HCT116 (cell line): ENCODE data around the gene PDE1A. TPM values are rescaled to one million over a fixed set of nuclear protein-coding genes. Genes with fewer than 3 reads are reported as not detected.
A peak's percentile ranks its signal among the peaks of the same experiment; 100 is the strongest.

ENCODE experiments used
- ATAC-seq: fragments of 200-7000 bp; cut with Tn5 transposase; 2 replicates; pipeline ENCODE4 v1.9.1; 2020; ENCODE audit warnings: mild to moderate bottlenecking, moderate library complexity
- BruUV-seq: library from RNA; stranded (reverse); fragments of 400-500 nt; replicated peaks from 2 replicates; lab custom pipeline; 2021; lab: Mats Ljungman, UMichigan
- CTCF ChIA-PET: fragments of 300-600 bp; sonication (Branson Sonifier 250); formaldehyde crosslinking; loops from one replicate; lab custom pipeline; 2021; ENCODE audit warnings: antibody characterized with exemption; lab: Charles Lee
- POLR2A ChIA-PET: fragments of 300-600, 350-600 bp; sonication (Branson Sonifier 250); formaldehyde crosslinking; loops from one replicate; lab custom pipeline; 2021; ENCODE audit warnings: antibody characterized with exemption; lab: Charles Lee
- RAD21 ChIA-PET, 2 experiments: fragments of 300-600 bp; sonication (Branson Sonifier 250); formaldehyde crosslinking; loops; one replicate each; lab custom pipeline; 2023; ENCODE audit warnings: low total read pairs in 2 of 2; ENCODE audit not compliant: uncharacterized antibody in 2 of 2, unreplicated experiment in 2 of 2, low non-redundant PET in 1 of 2; lab: Charles Lee
- DNase-seq: peaks from one replicate; pipeline ENCODE4 v3.0.0-alpha.2; 2010; ENCODE audit warnings: low read depth, low spot score
- H2AFZ ChIP-seq: fragments of 200-600 bp; shearing (Covaris generic), sonication (generic); 2 replicates; pipeline ENCODE4 v1.6.1; 2017; ENCODE audit warnings: low read depth, mixed run types, mixed read lengths, antibody characterized with exemption, low read length; ENCODE audit not compliant: poor library complexity, severe bottlenecking
- H3K27ac ChIP-seq: 2 replicates; pipeline ENCODE4 v1.5.1; 2012; ENCODE audit warnings: low read depth, low read length
- H3K27me3 ChIP-seq: fragments of 200-600 bp; sonication (generic); 2 replicates; pipeline ENCODE4 v1.6.1; 2016; ENCODE audit warnings: mixed run types, low read length, mixed read lengths; ENCODE audit not compliant: insufficient read depth
- H3K36me3 ChIP-seq, 2 experiments: fragments of 200-500 bp in 1 of 2; fragments of 200-600 bp in 1 of 2; sonication (Bioruptor generic) in 1 of 2; sonication (generic) in 1 of 2; 2 replicates each; pipeline versions ENCODE4 v1.5.1 to v1.6.1; 2014 to 2016; ENCODE audit warnings: low read length in 2 of 2, inconsistent platforms in 1 of 2, mixed read lengths in 1 of 2, mixed run types in 1 of 2; ENCODE audit not compliant: insufficient read depth in 2 of 2, control insufficient read depth in 1 of 2
- H3K4me1 ChIP-seq, 2 experiments: fragments of 200-600 bp in 1 of 2; sonication (generic) in 1 of 2; 2 replicates each; pipeline versions ENCODE4 v1.5.1 to v1.6.1; 2012 to 2017; ENCODE audit warnings: low read length in 2 of 2, inconsistent platforms in 1 of 2, mild to moderate bottlenecking in 1 of 2, mixed read lengths in 1 of 2, mixed run types in 1 of 2, moderate library complexity in 1 of 2; ENCODE audit not compliant: insufficient read depth in 2 of 2, control insufficient read depth in 1 of 2
- H3K4me2 ChIP-seq: fragments of 200-600 bp; sonication (generic); 2 replicates; pipeline ENCODE4 v1.6.1; 2017; ENCODE audit warnings: mixed run types, low read length, mixed read lengths
- H3K4me3 ChIP-seq, 2 experiments: fragments of 200-600 bp in 1 of 2; sonication (generic) in 1 of 2; replicated peaks in 1 of 2; 2 replicates each; pipeline ENCODE4 v1.5.1; 2011 to 2016; ENCODE audit warnings: low read length in 2 of 2, control low read depth in 1 of 2, low read depth in 1 of 2, mild to moderate bottlenecking in 1 of 2, mixed read lengths in 1 of 2, mixed run types in 1 of 2
- H3K79me2 ChIP-seq: fragments of 200-600 bp; sonication (generic); 2 replicates; pipeline ENCODE4 v1.6.1; 2017; ENCODE audit warnings: mild to moderate bottlenecking, mixed run types, low read length, moderate library complexity, mixed read lengths; ENCODE audit not compliant: insufficient read depth
- H3K9ac ChIP-seq: fragments of 200-600 bp; sonication (generic); 2 replicates; pipeline ENCODE4 v1.6.1; 2016; ENCODE audit warnings: low read length, mixed read lengths
- H3K9me2 ChIP-seq: fragments of 200-600 bp; sonication (generic), shearing (Covaris generic); 2 replicates; pipeline ENCODE4 v1.6.1; 2017; ENCODE audit warnings: mixed run types, mild to moderate bottlenecking, moderate library complexity; ENCODE audit not compliant: insufficient read depth
- H3K9me3 ChIP-seq, 2 experiments: fragments of 200-500 bp in 1 of 2; fragments of 200-600 bp in 1 of 2; sonication (Bioruptor generic) in 1 of 2; sonication (generic) in 1 of 2; 2 replicates each; pipeline ENCODE4 v1.6.1; 2014 to 2017; ENCODE audit warnings: low read length in 2 of 2, mixed read lengths in 2 of 2, inconsistent platforms in 1 of 2, low read depth in 1 of 2, mild to moderate bottlenecking in 1 of 2, mixed run types in 1 of 2, moderate library complexity in 1 of 2; ENCODE audit not compliant: control insufficient read depth in 1 of 2, insufficient read depth in 1 of 2
- H4K20me1 ChIP-seq: fragments of 200-600 bp; sonication (generic), shearing (Covaris generic); 2 replicates; pipeline ENCODE4 v1.6.1; 2017; ENCODE audit warnings: mixed run types, mild to moderate bottlenecking, moderate library complexity; ENCODE audit not compliant: insufficient read depth
- ATF3 ChIP-seq: IDR thresholded peaks from 2 replicates; pipeline ENCODE4 v1.6.1; 2012
- CEBPB ChIP-seq: IDR thresholded peaks from 2 replicates; pipeline ENCODE4 v1.6.1; 2012; ENCODE audit warnings: low read depth
- CTCF ChIP-seq, 3 experiments: fragments of 200-600 bp in 1 of 3; sonication (generic) in 1 of 3; IDR thresholded peaks in 2 of 3; conservative IDR thresholded peaks in 1 of 3; 2 replicates each; pipeline ENCODE4 v1.5.1; 2012 to 2017; ENCODE audit warnings: low read depth in 2 of 3, low read length in 2 of 3, antibody characterized with exemption in 1 of 3, borderline replicate concordance in 1 of 3, control low read depth in 1 of 3, mild to moderate bottlenecking in 1 of 3, mixed read lengths in 1 of 3, mixed run types in 1 of 3, moderate library complexity in 1 of 3; ENCODE audit not compliant: insufficient read depth in 1 of 3
- EGR1 ChIP-seq: IDR thresholded peaks from 2 replicates; pipeline ENCODE4 v1.6.1; 2012; ENCODE audit warnings: low read depth
- ELF1 ChIP-seq: IDR thresholded peaks from 2 replicates; pipeline ENCODE4 v1.6.1; 2012; ENCODE audit warnings: low read depth, borderline replicate concordance
- EZH2 ChIP-seq: fragments of 200-600 bp; sonication (generic); IDR thresholded peaks from 2 replicates; pipeline ENCODE4 v1.6.1; 2017; ENCODE audit warnings: antibody characterized with exemption, mixed run types
- FOSL1 ChIP-seq: IDR thresholded peaks from 2 replicates; pipeline ENCODE4 v1.6.1; 2012; ENCODE audit warnings: low read depth
- RAD21 ChIP-seq: IDR thresholded peaks from 2 replicates; pipeline ENCODE4 v1.6.1; 2012; ENCODE audit warnings: low read depth, mild to moderate bottlenecking
- TCF7L2 ChIP-seq: IDR thresholded peaks from 2 replicates; pipeline ENCODE4 v1.7.0; 2011; ENCODE audit warnings: borderline replicate concordance, inconsistent platforms; ENCODE audit not compliant: insufficient read depth, insufficient read length; ENCODE audit errors: extremely low read depth
- YY1 ChIP-seq: IDR thresholded peaks from 2 replicates; pipeline ENCODE4 v1.6.1; 2011; ENCODE audit warnings: low read length, low read depth, moderate library complexity, mild to moderate bottlenecking; ENCODE audit not compliant: insufficient replicate concordance; ENCODE audit errors: extremely low read depth
- ZFX ChIP-seq: fragments of 450-650 bp; IDR thresholded peaks from 2 replicates; pipeline ENCODE4 v1.6.1; 2017
- intact Hi-C: fragments of 100-400 bp; cut with micrococcal nuclease; formaldehyde crosslinking; loops from 2 replicates; pipeline ENCODE4 v1.10.0; 2022
- total RNA-seq: library from RNA; stranded (reverse); gene quantifications from one replicate; pipeline ENCODE4 v1.2.1, GENCODE V29; 2021; ENCODE audit not compliant: unreplicated experiment

PDE1A gene
- total RNA-seq, 1 experiment from 2014 or later, result 0.12 TPM

GRCh38 chr2:182101263-182101662 lies 325.6 kb downstream of the PDE1A start:
- Histone ChIP-seq H4K20me1 (no peaks in the 10 kb centered on the region), H3K4me1 (no peaks in the 10 kb centered on the region), H3K36me3 (no peaks in the 10 kb centered on the region), H3K79me2 (no peaks in the 10 kb centered on the region), H3K9ac (no peak overlapping the region), H3K4me3 (no peak overlapping the region), H3K27me3 (no peaks in the 10 kb centered on the region), H3K9me3 (no peaks in the 10 kb centered on the region), H3K27ac (no peak overlapping the region), H3K4me2 (no peak overlapping the region), H2AFZ (no peak overlapping the region), H3K9me2 (no peaks in the 10 kb centered on the region)
- ATAC-seq, result peak; percentile 70
- RAD21 ChIA-PET, result no interaction called here
- CTCF ChIA-PET, result no interaction called here
- no TSS peak for BruUV-seq
- intact Hi-C loops, result no loop called here
- no peak for DNase-seq
- TF ChIP-seq CTCF (IDR thresholded peaks at IDR 0.05 in 2 of 3, conservative IDR thresholded peaks at IDR 0.05 in 1 of 3; ENCODE audit: borderline replicate concordance in 1 of 3, insufficient read depth in 1 of 3, low read depth in 2 of 3, low read length in 2 of 3), result peak in 2 of 3 experiments; percentile 35 to 55; a peak in 4 of 6 replicates
- no peak for TF ChIP-seq EGR1
- POLR2A ChIA-PET, result no interaction called here

GRCh38 chr2:182098648-182099047 lies 328.2 kb downstream of the PDE1A start:
- POLR2A ChIA-PET, result no interaction called here
- CTCF ChIA-PET, result interaction anchor here (0.9 kb wide), 1 partner anchor 21 kb away, joined by 3 read pairs; no protein-coding TSS in a partner anchor
- RAD21 ChIA-PET, result no interaction called here

More at GRCh38 chr2:182098648-182099047, 328.2 kb downstream of the PDE1A start:
- TF ChIP-seq ELF1 (no peak), EGR1 (no peak), FOSL1 (no peak), RAD21 (no peak), ATF3 (no peak), ZFX (no peak), YY1 (no peak), TCF7L2 (no peak), CEBPB (no peak), EZH2 (no peak)
- BruUV-seq, result no TSS peak
- ATAC-seq (no peak), DNase-seq (no peak)
- Histone ChIP-seq H3K79me2 (no peaks in the 10 kb centered on the region), H4K20me1 (no peaks in the 10 kb centered on the region), H3K9me3 (no peaks in the 10 kb centered on the region), H3K4me3 (no peak overlapping the region), H3K4me2 (no peak overlapping the region), H3K27me3 (no peaks in the 10 kb centered on the region), H3K27ac (no peak overlapping the region), H3K9me2 (no peaks in the 10 kb centered on the region), H3K36me3 (no peaks in the 10 kb centered on the region), H3K4me1 (no peaks in the 10 kb centered on the region), H2AFZ (no peak overlapping the region), H3K9ac (no peak overlapping the region)
- intact Hi-C loops, result no loop called here
